K562 (cell line): ENCODE measurements around the gene PGAP3. TPM values are rescaled to one million over a fixed set of nuclear protein-coding genes. Genes with fewer than 3 reads are reported as not detected.

Experiments
- ARHGAP35 ChIP-seq: fragments of 450-650 bp; IDR thresholded peaks from 2 replicates; pipeline ENCODE4 v1.6.1; 2018; ENCODE audit not compliant: partially characterized antibody
- ATF7 ChIP-seq: fragments of 450-650 bp; IDR thresholded peaks from 2 replicates; pipeline ENCODE4 v1.7.1; 2014; ENCODE audit warnings: mild to moderate bottlenecking, moderate library complexity
- BCL6 ChIP-seq: fragments of 250-450 bp; sonication (Bioruptor Pico); IDR thresholded peaks from 2 replicates; pipeline ENCODE4 v1.4.0; 2020
- DMBX1 ChIP-seq: fragments of 250-450 bp; sonication (Bioruptor Pico); IDR thresholded peaks from 2 replicates; pipeline ENCODE4 v1.8.0; 2022; ENCODE audit warnings: inconsistent platforms, mild to moderate bottlenecking, moderate library complexity, borderline replicate concordance
- HDGF ChIP-seq: fragments of 450-650 bp; IDR thresholded peaks from 2 replicates; pipeline ENCODE4 v1.6.1; 2016
- HMG20B ChIP-seq: fragments of 250-450 bp; sonication (Bioruptor Pico); IDR thresholded peaks from 2 replicates; pipeline ENCODE4 v1.5.0; 2021; ENCODE audit warnings: mild to moderate bottlenecking
- MCM5 ChIP-seq: fragments of 450-650 bp; IDR thresholded peaks from 2 replicates; pipeline ENCODE4 v1.6.1; 2016; ENCODE audit warnings: low read depth
- MTA3 ChIP-seq: fragments of 450-650 bp; formaldehyde crosslinking; IDR thresholded peaks from 2 replicates; pipeline ENCODE4 v1.6.1; 2017; ENCODE audit warnings: mild to moderate bottlenecking, borderline replicate concordance
- NR2F6 ChIP-seq: fragments of 450-650 bp; formaldehyde crosslinking; IDR thresholded peaks from 2 replicates; pipeline ENCODE4 v1.4.0; 2020; ENCODE audit warnings: mild to moderate bottlenecking
- POLR2AphosphoS5 ChIP-seq: IDR thresholded peaks from 2 replicates; pipeline ENCODE4 v1.6.1; 2011; ENCODE audit warnings: mild to moderate bottlenecking, low read depth, low read length, moderate library complexity; ENCODE audit not compliant: control insufficient read depth, insufficient read depth
- POLR2G ChIP-seq: fragments of 200-400 bp; formaldehyde crosslinking; IDR thresholded peaks from 2 replicates; pipeline ENCODE4 v1.6.1; 2017; ENCODE audit warnings: low read depth, mild to moderate bottlenecking, antibody characterized with exemption, low read length, moderate library complexity
- PTBP1 ChIP-seq: fragments of 200-400 bp; formaldehyde crosslinking; IDR thresholded peaks from 2 replicates; pipeline ENCODE4 v1.6.1; 2017; ENCODE audit warnings: low read depth, low read length
- XRCC4 ChIP-seq: IDR thresholded peaks from one replicate; pipeline ENCODE4 v1.6.1; 2011; ENCODE audit not compliant: insufficient read depth, insufficient read length; ENCODE audit errors: extremely low read depth
- YY1 ChIP-seq, 3 experiments: IDR thresholded peaks; 2 replicates each; pipeline ENCODE4 v1.6.1; 2011; ENCODE audit warnings: low read length in 2 of 3, mild to moderate bottlenecking in 2 of 3, moderate library complexity in 2 of 3, borderline replicate concordance in 1 of 3, control low read depth in 1 of 3, low read depth in 1 of 3; ENCODE audit not compliant: insufficient read depth in 3 of 3, insufficient replicate concordance in 2 of 3, control insufficient read depth in 1 of 3, insufficient read length in 1 of 3; ENCODE audit errors: extremely low read depth in 1 of 3
- ZC3H11A ChIP-seq: IDR thresholded peaks from 2 replicates; pipeline ENCODE4 v1.6.1; 2012; ENCODE audit warnings: low read depth, low read length, improper control_type of control experiment
- ZKSCAN8 ChIP-seq: fragments of 200-800 bp; sonication (Bioruptor generic); IDR thresholded peaks from 2 replicates; pipeline ENCODE4 v1.6.1; 2016; ENCODE audit warnings: missing genetic modification characterization, missing compliant biosample characterization
- ZNF212 ChIP-seq: fragments of 450-650 bp; formaldehyde crosslinking; IDR thresholded peaks from 2 replicates; pipeline ENCODE4 v1.4.0; 2020; ENCODE audit warnings: mild to moderate bottlenecking
- ZNF253 ChIP-seq: fragments of 250-450 bp; sonication (Bioruptor Pico); conservative IDR thresholded peaks from 2 replicates; pipeline ENCODE4 v1.6.1; 2021; ENCODE audit warnings: mild to moderate bottlenecking
- ZNF583 ChIP-seq: fragments of 250-450 bp; sonication (Bioruptor Pico); IDR thresholded peaks from 2 replicates; pipeline ENCODE4 v1.4.0; 2020
- ZNF717 ChIP-seq: fragments of 250-450 bp; sonication (Bioruptor Pico); IDR thresholded peaks from 2 replicates; pipeline ENCODE4 v1.5.0; 2021
- ZNF778 ChIP-seq: fragments of 450-650 bp; formaldehyde crosslinking; IDR thresholded peaks from 2 replicates; pipeline ENCODE4 v1.4.0; 2020; ENCODE audit warnings: mild to moderate bottlenecking, moderate library complexity
- ZSCAN29 ChIP-seq: fragments of 450-650 bp; IDR thresholded peaks from 2 replicates; pipeline ENCODE4 v1.6.1; 2017
- polyA plus RNA-seq, 8 experiments: library from polyadenylated mRNA; depleted of rRNA in 4 of 8; stranded (reverse) in 5 of 8; unstranded in 3 of 8; fragments of >200 nt; fragmentation: Nextera tagmentation in 2 of 8; fragmentation: Illumina TruSeq in 1 of 8; extraction: Ambion mirVana in 2 of 8; extraction: Trizol in 1 of 8; gene quantifications; 2 replicates each; pipeline versions ENCODE4 v1.2.1 to v1.2.3, GENCODE V29; 2011 to 2014; ENCODE audit warnings: inconsistent platforms in 1 of 8, missing spikeins in 1 of 8
- total RNA-seq, 7 experiments: library from RNA; depleted of rRNA in 6 of 7; stranded (reverse); fragments of >200 nt in 6 of 7; fragmentation: Illumina TruSeq in 2 of 7; extraction: Trizol in 2 of 7; gene quantifications; 2 replicates each; pipeline versions ENCODE4 v1.2.1 to v1.2.3, GENCODE V29; 2011 to 2021; ENCODE audit warnings: low replicate concordance in 1 of 7
- TF ChIP-seq, protein P1 (sequence below): fragments of 450-650 bp; conservative IDR thresholded peaks from 2 replicates; pipeline ENCODE4 v1.6.1; 2016; ENCODE audit warnings: missing genetic modification characterization, low read depth, mild to moderate bottlenecking, control low read depth, missing compliant biosample characterization
- TF ChIP-seq, protein P2 (sequence below): fragments of 450-650 bp; IDR thresholded peaks from 2 replicates; pipeline ENCODE4 v1.7.0; 2016; ENCODE audit warnings: borderline replicate concordance
- TF ChIP-seq, protein P3 (sequence below): fragments of 250-450 bp; sonication (Bioruptor Pico); IDR thresholded peaks from 2 replicates; pipeline ENCODE4 v1.4.0; 2020

The PGAP3 gene
- total and polyA plus RNA-seq, 9 of the 15 experiments (the other 6 are each of a cell fraction or from before 2014, with no cell fraction given): 0.38 to 9.4 (median 4.5) TPM

DNA sequence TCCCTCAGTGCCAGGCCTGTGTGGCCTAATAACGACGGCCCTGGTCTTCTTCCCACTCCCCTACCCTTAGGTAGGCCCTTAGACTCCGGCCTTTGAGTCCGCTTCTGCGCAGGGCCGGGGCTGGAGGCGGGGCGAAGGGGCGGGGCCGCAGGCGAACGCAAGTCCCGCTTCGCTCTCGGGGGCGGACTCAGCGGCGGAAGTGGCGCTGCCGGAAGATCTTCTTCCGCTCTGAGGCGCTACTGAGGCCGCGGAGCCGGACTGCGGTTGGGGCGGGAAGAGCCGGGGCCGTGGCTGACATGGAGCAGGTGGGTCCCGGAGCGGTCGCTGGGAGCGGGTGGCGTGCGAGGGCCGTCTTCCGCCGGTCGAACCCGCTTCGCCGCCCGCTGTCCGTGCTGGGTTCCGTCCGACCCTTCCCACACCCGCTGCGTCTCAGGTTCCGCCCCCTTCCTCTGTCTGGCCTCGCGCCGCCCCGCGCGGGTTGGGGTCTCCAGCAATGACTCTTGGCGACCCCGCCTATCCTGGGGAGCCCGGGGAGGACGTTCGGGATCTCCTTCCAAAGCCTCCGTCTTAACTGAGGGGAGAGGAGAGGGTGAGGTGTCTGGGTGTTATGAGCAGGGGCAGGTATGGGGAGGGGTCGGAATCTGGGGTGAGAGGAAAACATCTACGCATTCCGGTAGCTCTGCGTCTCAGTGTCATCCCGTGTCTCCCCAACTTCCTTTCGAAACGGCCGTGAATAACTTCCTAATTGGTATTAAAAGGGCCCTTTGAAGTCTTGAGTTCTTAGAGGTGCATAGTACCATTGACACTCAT lies 50.7 kb downstream of the PGAP3 start, which contains the start of gene STARD3 (continued):
- TF ChIP-seq, protein P1, sequence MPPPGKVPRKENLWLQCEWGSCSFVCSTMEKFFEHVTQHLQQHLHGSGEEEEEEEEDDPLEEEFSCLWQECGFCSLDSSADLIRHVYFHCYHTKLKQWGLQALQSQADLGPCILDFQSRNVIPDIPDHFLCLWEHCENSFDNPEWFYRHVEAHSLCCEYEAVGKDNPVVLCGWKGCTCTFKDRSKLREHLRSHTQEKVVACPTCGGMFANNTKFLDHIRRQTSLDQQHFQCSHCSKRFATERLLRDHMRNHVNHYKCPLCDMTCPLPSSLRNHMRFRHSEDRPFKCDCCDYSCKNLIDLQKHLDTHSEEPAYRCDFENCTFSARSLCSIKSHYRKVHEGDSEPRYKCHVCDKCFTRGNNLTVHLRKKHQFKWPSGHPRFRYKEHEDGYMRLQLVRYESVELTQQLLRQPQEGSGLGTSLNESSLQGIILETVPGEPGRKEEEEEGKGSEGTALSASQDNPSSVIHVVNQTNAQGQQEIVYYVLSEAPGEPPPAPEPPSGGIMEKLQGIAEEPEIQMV: no peak
- TF ChIP-seq MTA3 (peak; percentile 73; the same call in 1 of the 2 replicates), ZKSCAN8 (CRISPR knock-in tag) (no peak), ZNF717 (CRISPR knock-in tag) (no peak), POLR2AphosphoS5 (peak; percentile 72), HDGF (no peak), ARHGAP35 (no peak), YY1 (IDR thresholded peaks at IDR 0.05; ENCODE audit: borderline replicate concordance in 1 of 3, control insufficient read depth in 1 of 3, extremely low read depth in 1 of 3, insufficient read depth in 3 of 3, insufficient read length in 1 of 3, insufficient replicate concordance in 2 of 3, low read depth in 1 of 3, low read length in 2 of 3) (peak in 2 of 3 experiments; percentile 54 to 78), ZSCAN29 (0 out of 2 replicates have a peak, but pooled peaks have one; percentile 55), NR2F6 (no peak), ZNF212 (CRISPR knock-in tag) (no peak), ZNF583 (CRISPR knock-in tag) (no peak), MCM5 (no peak), BCL6 (no peak), ZNF778 (CRISPR knock-in tag) (no peak), XRCC4 (no peak), POLR2G (peak; percentile 92), HMG20B (no peak), ATF7 (peak; percentile 71; the same call in 1 of the 2 replicates), PTBP1 (no peak), DMBX1 (no peak), ZC3H11A (no peak), ZNF253 (CRISPR knock-in tag) (no peak)
- TF ChIP-seq, protein P2, sequence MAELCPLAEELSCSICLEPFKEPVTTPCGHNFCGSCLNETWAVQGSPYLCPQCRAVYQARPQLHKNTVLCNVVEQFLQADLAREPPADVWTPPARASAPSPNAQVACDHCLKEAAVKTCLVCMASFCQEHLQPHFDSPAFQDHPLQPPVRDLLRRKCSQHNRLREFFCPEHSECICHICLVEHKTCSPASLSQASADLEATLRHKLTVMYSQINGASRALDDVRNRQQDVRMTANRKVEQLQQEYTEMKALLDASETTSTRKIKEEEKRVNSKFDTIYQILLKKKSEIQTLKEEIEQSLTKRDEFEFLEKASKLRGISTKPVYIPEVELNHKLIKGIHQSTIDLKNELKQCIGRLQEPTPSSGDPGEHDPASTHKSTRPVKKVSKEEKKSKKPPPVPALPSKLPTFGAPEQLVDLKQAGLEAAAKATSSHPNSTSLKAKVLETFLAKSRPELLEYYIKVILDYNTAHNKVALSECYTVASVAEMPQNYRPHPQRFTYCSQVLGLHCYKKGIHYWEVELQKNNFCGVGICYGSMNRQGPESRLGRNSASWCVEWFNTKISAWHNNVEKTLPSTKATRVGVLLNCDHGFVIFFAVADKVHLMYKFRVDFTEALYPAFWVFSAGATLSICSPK: no peak
- TF ChIP-seq, protein P3, sequence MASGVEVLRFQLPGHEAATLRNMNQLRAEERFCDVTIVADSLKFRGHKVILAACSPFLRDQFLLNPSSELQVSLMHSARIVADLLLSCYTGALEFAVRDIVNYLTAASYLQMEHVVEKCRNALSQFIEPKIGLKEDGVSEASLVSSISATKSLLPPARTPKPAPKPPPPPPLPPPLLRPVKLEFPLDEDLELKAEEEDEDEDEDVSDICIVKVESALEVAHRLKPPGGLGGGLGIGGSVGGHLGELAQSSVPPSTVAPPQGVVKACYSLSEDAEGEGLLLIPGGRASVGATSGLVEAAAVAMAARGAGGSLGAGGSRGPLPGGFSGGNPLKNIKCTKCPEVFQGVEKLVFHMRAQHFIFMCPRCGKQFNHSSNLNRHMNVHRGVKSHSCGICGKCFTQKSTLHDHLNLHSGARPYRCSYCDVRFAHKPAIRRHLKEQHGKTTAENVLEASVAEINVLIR: no peak
